Measurements from ENCODE around the gene CALHM4. TPM values are rescaled to one million over a fixed set of nuclear protein-coding genes. Genes with fewer than 3 reads are reported as not detected.
"Not testable (repeated sequence)": the region's sequence is repeated elsewhere in the genome, so short reads cannot be mapped to it uniquely, and the experiment has no call there.

CALHM4 gene
- total RNA-seq, 1 donor from 2014 or later = not detected

- no peak for TF ChIP-seq CTCF (IDR thresholded peaks at IDR 0.05)
- Histone ChIP-seq H3K4me3 (no peak overlapping the region), H3K9me3 (no peaks in the 10 kb centered on the region), H3K27ac (no peak overlapping the region), H3K27me3 (no peaks in the 10 kb centered on the region), H3K36me3 (peaks cover 23 to 52% of the 10 kb centered on the region in 2 donors), H3K4me1 (no peaks in the 10 kb centered on the region)
- intact Hi-C loops (cut with DNase I) = no loop called here
- DNase-seq (ENCODE audit: low spot score in 2 of 2) = no peak
Observed at GRCh38 chr6:116595247-116595646, 41.7 kb downstream of the CALHM4 start.

GRCh38 chr6:116596815-116597214 is 43.3 kb downstream of the CALHM4 start:
- DNase-seq (ENCODE audit: low spot score in 2 of 2) = no peak
- Histone ChIP-seq H3K27me3 (no peaks in the 10 kb centered on the region), H3K27ac (no peak overlapping the region), H3K9me3 (no peaks in the 10 kb centered on the region), H3K4me1 (no peaks in the 10 kb centered on the region), H3K36me3 (peaks cover 16 to 37% of the 10 kb centered on the region in 2 donors), H3K4me3 (no peak overlapping the region)
- no peak for TF ChIP-seq CTCF (IDR thresholded peaks at IDR 0.05)
- intact Hi-C loops (cut with DNase I) = no loop called here

GRCh38 chr6:116603916-116604315 is 50.4 kb downstream of the CALHM4 start:
- DNase-seq (ENCODE audit: low spot score in 2 of 2); H3K9me3 ChIP-seq; intact Hi-C loops (cut with DNase I); H3K27ac ChIP-seq; H3K27me3 ChIP-seq; H3K4me3 ChIP-seq; H3K4me1 ChIP-seq: not testable (repeated sequence)
- H3K36me3 ChIP-seq = peaks cover 0 to 22% of the 10 kb centered on the region in 2 donors

DNA sequence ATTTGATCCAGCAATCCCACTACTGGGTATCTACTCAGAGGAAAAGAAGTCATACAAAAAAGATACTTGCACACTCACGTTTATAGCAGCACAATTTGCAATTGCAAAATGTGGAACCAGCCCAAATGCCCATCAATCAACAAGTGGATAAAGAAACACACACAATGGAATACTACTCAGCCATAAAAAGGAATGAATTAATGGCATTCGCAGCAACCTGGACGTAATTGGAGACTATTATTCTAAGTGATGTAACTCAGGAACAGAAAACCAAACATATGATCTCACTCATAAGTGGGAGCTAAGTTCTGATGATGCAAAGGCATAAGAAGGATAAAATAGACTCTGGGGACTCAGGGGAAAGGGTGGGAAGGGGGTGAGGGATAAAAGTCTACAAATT is 51.3 kb downstream of the CALHM4 start:
- H3K9me3 ChIP-seq; DNase-seq (ENCODE audit: low spot score in 2 of 2); intact Hi-C loops (cut with DNase I); H3K4me1 ChIP-seq; H3K27ac ChIP-seq; H3K27me3 ChIP-seq; H3K4me3 ChIP-seq: not testable (repeated sequence)
- H3K36me3 ChIP-seq = peaks cover 0 to 22% of the 10 kb centered on the region in 2 donors

DNA sequence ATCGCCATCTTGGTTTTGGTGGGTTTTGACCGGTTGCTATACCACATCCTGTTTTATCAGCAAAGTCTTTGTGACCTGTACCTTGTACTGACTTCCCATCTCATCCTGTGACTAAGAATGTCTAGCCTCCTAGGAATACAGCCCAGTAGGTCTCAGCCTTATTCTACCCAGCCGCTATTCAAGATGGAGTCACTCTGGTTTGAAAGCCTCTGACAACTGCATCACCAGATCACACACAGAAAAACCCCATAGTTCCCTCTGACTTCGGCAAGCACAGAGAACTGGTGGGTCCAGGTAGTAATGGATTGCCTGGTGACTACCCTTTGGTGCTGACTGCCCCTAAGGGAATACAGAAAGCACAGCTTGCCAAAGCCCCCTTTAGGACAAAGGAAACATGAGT is 52.4 kb downstream of the CALHM4 start:
- no peaks in the 10 kb centered on the region for H3K4me1 ChIP-seq
- no peak overlapping the region for H3K4me3 ChIP-seq
- intact Hi-C loops (cut with DNase I) = no loop called here
- H3K36me3 ChIP-seq = peaks cover 0 to 22% of the 10 kb centered on the region in 2 donors
- no peak for TF ChIP-seq CTCF (IDR thresholded peaks at IDR 0.05)
- DNase-seq (ENCODE audit: low spot score in 2 of 2) = no peak
- H3K27me3 ChIP-seq = no peaks in the 10 kb centered on the region
- no peaks in the 10 kb centered on the region for H3K9me3 ChIP-seq
- H3K27ac ChIP-seq = no peak overlapping the region

Other genes starting within 250 kb of the CALHM4 start
- 27.6 TPM for gene DSE, start 182.8 kb upstream of the CALHM4 start, total RNA-seq
- not detected for gene CALHM6, start 92.4 kb upstream of the CALHM4 start, total RNA-seq
- gene CALHM5, start 42.1 kb upstream of the CALHM4 start, total RNA-seq = 3.4 TPM
- not detected for gene TRAPPC3L, start 8.1 kb upstream of the CALHM4 start, total RNA-seq
- gene RWDD1, start 17.8 kb downstream of the CALHM4 start, total RNA-seq = 11.0 TPM
- 17.9 TPM for gene RSPH4A, start 62.7 kb downstream of the CALHM4 start, total RNA-seq
- gene ZUP1, start 115.0 kb downstream of the CALHM4 start, total RNA-seq = 0.85 TPM
- 0.96 TPM for gene KPNA5, start 127.5 kb downstream of the CALHM4 start, total RNA-seq
- not detected for gene FAM162B, start 212.0 kb downstream of the CALHM4 start, total RNA-seq

Data from ascending aorta (tissue), 2 donors.